H1 (cell line): ENCODE data around the gene NELL2. TPM values are rescaled to one million over a fixed set of nuclear protein-coding genes. Genes with fewer than 3 reads are reported as not detected.

ENCODE experiments used
- FOSL1 ChIP-seq: IDR thresholded peaks from 2 replicates; pipeline ENCODE4 v1.6.1; 2011; ENCODE audit warnings: mild to moderate bottlenecking, low read depth, low read length, moderate library complexity; ENCODE audit not compliant: insufficient read depth
- HDAC2 ChIP-seq, 2 experiments: fragments of 300-600 bp in 1 of 2; sonication (generic) in 1 of 2; IDR thresholded peaks; 2 replicates each; pipeline ENCODE4 v1.6.1; 2011 to 2012; ENCODE audit warnings: low read depth in 2 of 2, low read length in 2 of 2, mild to moderate bottlenecking in 2 of 2, moderate library complexity in 2 of 2, borderline replicate concordance in 1 of 2, inconsistent platforms in 1 of 2
- NANOG ChIP-seq: IDR thresholded peaks from 2 replicates; pipeline ENCODE4 v1.6.1; 2011; ENCODE audit warnings: low read length, low read depth, mild to moderate bottlenecking, inconsistent platforms; ENCODE audit not compliant: insufficient read depth, poor library complexity, severe bottlenecking
- NRF1 ChIP-seq: IDR thresholded peaks from 2 replicates; pipeline ENCODE4 v1.6.1; 2011; ENCODE audit warnings: mild to moderate bottlenecking, low read depth, low read length, improper control_type of control experiment
- RXRA ChIP-seq: IDR thresholded peaks from 2 replicates; pipeline ENCODE4 v1.6.1; 2011; ENCODE audit warnings: low read depth, mild to moderate bottlenecking, low read length, moderate library complexity; ENCODE audit not compliant: insufficient read depth
- SIRT6 ChIP-seq: IDR thresholded peaks from one replicate; pipeline ENCODE4 v1.7.1; 2012; ENCODE audit warnings: low read length, inconsistent platforms
- SP1 ChIP-seq: IDR thresholded peaks from 2 replicates; pipeline ENCODE4 v1.6.1; 2011; ENCODE audit warnings: low read depth, low read length
- SP2 ChIP-seq: IDR thresholded peaks from 2 replicates; pipeline ENCODE4 v1.6.1; 2012; ENCODE audit warnings: mild to moderate bottlenecking, low read length, inconsistent platforms
- SP4 ChIP-seq: IDR thresholded peaks from 2 replicates; pipeline ENCODE4 v1.6.1; 2012; ENCODE audit warnings: low read length, inconsistent platforms
- polyA plus RNA-seq, 7 experiments: library from polyadenylated mRNA; depleted of rRNA in 3 of 7; stranded (reverse) in 5 of 7; unstranded in 2 of 7; fragments of >200 nt in 5 of 7; fragments of 200-250 nt in 2 of 7; gene quantifications; 1 replicate in 5 of 7; 2 replicates in 1 of 7; 4 replicates in 1 of 7; pipeline versions ENCODE4 v1.2.1 to v1.2.3, GENCODE V29; 2011 to 2013; ENCODE audit warnings: missing spikeins in 2 of 7, mixed read lengths in 2 of 7
- total RNA-seq: library from RNA; stranded (reverse); fragmentation: NEBNext Ultra II Directional; extraction: Animal tissue kit (Norgen Biotek cat#: 25700); gene quantifications from 2 replicates; pipeline ENCODE4 v1.2.1, GENCODE V29; 2021
- TF ChIP-seq, protein P1 (sequence below): fragments of 300-600 bp; sonication (generic); IDR thresholded peaks from 2 replicates; pipeline ENCODE4 v1.7.1; 2012; ENCODE audit warnings: low read length, moderate library complexity, mild to moderate bottlenecking, inconsistent platforms; ENCODE audit not compliant: insufficient replicate concordance

NELL2 gene
- total and polyA plus RNA-seq, 2 of the 8 experiments (the other 6 are each of a cell fraction or from before 2014, with no cell fraction given) = 54.2 to 56.8 TPM

DNA sequence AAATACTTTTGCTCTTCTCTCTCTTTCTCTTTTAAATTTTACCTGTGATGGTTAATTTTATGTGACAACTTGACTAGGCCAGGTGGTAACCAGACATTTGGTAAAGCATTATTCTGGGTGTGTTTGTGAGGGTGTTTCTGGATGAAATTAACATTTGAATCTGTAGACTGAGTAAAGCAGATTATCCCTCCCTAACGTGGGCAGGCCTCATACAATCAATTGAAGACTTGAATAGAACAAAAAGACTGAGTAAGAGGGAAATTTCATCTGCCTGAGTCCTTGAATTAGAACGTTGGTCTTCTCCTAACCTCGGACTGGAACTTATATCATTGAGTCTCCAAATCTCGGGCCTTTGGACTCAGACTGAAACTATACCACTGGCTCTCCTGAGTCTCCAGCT lies 182.1 kb downstream of the NELL2 start (continued):
- TF ChIP-seq, protein P1, sequence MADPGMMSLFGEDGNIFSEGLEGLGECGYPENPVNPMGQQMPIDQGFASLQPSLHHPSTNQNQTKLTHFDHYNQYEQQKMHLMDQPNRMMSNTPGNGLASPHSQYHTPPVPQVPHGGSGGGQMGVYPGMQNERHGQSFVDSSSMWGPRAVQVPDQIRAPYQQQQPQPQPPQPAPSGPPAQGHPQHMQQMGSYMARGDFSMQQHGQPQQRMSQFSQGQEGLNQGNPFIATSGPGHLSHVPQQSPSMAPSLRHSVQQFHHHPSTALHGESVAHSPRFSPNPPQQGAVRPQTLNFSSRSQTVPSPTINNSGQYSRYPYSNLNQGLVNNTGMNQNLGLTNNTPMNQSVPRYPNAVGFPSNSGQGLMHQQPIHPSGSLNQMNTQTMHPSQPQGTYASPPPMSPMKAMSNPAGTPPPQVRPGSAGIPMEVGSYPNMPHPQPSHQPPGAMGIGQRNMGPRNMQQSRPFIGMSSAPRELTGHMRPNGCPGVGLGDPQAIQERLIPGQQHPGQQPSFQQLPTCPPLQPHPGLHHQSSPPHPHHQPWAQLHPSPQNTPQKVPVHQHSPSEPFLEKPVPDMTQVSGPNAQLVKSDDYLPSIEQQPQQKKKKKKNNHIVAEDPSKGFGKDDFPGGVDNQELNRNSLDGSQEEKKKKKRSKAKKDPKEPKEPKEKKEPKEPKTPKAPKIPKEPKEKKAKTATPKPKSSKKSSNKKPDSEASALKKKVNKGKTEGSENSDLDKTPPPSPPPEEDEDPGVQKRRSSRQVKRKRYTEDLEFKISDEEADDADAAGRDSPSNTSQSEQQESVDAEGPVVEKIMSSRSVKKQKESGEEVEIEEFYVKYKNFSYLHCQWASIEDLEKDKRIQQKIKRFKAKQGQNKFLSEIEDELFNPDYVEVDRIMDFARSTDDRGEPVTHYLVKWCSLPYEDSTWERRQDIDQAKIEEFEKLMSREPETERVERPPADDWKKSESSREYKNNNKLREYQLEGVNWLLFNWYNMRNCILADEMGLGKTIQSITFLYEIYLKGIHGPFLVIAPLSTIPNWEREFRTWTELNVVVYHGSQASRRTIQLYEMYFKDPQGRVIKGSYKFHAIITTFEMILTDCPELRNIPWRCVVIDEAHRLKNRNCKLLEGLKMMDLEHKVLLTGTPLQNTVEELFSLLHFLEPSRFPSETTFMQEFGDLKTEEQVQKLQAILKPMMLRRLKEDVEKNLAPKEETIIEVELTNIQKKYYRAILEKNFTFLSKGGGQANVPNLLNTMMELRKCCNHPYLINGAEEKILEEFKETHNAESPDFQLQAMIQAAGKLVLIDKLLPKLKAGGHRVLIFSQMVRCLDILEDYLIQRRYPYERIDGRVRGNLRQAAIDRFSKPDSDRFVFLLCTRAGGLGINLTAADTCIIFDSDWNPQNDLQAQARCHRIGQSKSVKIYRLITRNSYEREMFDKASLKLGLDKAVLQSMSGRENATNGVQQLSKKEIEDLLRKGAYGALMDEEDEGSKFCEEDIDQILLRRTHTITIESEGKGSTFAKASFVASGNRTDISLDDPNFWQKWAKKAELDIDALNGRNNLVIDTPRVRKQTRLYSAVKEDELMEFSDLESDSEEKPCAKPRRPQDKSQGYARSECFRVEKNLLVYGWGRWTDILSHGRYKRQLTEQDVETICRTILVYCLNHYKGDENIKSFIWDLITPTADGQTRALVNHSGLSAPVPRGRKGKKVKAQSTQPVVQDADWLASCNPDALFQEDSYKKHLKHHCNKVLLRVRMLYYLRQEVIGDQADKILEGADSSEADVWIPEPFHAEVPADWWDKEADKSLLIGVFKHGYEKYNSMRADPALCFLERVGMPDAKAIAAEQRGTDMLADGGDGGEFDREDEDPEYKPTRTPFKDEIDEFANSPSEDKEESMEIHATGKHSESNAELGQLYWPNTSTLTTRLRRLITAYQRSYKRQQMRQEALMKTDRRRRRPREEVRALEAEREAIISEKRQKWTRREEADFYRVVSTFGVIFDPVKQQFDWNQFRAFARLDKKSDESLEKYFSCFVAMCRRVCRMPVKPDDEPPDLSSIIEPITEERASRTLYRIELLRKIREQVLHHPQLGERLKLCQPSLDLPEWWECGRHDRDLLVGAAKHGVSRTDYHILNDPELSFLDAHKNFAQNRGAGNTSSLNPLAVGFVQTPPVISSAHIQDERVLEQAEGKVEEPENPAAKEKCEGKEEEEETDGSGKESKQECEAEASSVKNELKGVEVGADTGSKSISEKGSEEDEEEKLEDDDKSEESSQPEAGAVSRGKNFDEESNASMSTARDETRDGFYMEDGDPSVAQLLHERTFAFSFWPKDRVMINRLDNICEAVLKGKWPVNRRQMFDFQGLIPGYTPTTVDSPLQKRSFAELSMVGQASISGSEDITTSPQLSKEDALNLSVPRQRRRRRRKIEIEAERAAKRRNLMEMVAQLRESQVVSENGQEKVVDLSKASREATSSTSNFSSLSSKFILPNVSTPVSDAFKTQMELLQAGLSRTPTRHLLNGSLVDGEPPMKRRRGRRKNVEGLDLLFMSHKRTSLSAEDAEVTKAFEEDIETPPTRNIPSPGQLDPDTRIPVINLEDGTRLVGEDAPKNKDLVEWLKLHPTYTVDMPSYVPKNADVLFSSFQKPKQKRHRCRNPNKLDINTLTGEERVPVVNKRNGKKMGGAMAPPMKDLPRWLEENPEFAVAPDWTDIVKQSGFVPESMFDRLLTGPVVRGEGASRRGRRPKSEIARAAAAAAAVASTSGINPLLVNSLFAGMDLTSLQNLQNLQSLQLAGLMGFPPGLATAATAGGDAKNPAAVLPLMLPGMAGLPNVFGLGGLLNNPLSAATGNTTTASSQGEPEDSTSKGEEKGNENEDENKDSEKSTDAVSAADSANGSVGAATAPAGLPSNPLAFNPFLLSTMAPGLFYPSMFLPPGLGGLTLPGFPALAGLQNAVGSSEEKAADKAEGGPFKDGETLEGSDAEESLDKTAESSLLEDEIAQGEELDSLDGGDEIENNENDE = no peak
- no peak for TF ChIP-seq RXRA
- no peak for TF ChIP-seq SIRT6
- TF ChIP-seq NRF1 = no peak
- TF ChIP-seq SP4 = no peak
- no peak for TF ChIP-seq SP2
- no peak for TF ChIP-seq FOSL1
- no peak for TF ChIP-seq HDAC2 (IDR thresholded peaks at IDR 0.05; ENCODE audit: borderline replicate concordance in 1 of 2, low read depth in 2 of 2, low read length in 2 of 2)
- no peak for TF ChIP-seq SP1
- no peak for TF ChIP-seq NANOG
